Ammon's horn (tissue), 1 donor: ENCODE measurements around the gene ZNF417.
"Not testable (repeated sequence)": the region's sequence is repeated elsewhere in the genome, so short reads cannot be mapped to it uniquely, and the experiment has no call there.

ENCODE experiments used
- DNase-seq: peaks from one replicate; pipeline ENCODE4 v3.0.0-alpha.2; 2016; ENCODE audit warnings: low spot score

The ZNF417 gene

GRCh38 chr19:57916168-57916995, at the start of gene ZNF417:
ZNF417 (minus strand) TSS chr19:57916592; CDS start chr19:57916411, 181 bp downstream.
- peak; percentile 96 for DNase-seq

- DNase-seq = no peak
Measured at GRCh38 chr19:57964761-57965160, 48.4 kb upstream of the ZNF417 start.

- DNase-seq = no peak
Measured at GRCh38 chr19:57961785-57962184, 45.4 kb upstream of the ZNF417 start.

- no peak for DNase-seq
Measured at GRCh38 chr19:57954996-57955395, 38.6 kb upstream of the ZNF417 start.

- DNase-seq = no peak
Measured at GRCh38 chr19:57949702-57950101, 33.3 kb upstream of the ZNF417 start.

- no peak for DNase-seq
Measured at GRCh38 chr19:57949296-57949695, 32.9 kb upstream of the ZNF417 start.

GRCh38 chr19:57947419-57948134, 31.2 kb upstream of the ZNF417 start, which contains the start of gene ZNF256:
ZNF256 (minus strand) TSS chr19:57947706; CDS start chr19:57947474, 232 bp downstream.
- peak; percentile 96 for DNase-seq

GRCh38 chr19:57947088-57947418, 30.7 kb upstream of the ZNF417 start:
- DNase-seq = no peak

GRCh38 chr19:57946316-57946715, 29.9 kb upstream of the ZNF417 start:
- DNase-seq = no peak

- DNase-seq = no peak
Measured at GRCh38 chr19:57941593-57941992, 25.2 kb upstream of the ZNF417 start.

GRCh38 chr19:57935731-57936130, 19.3 kb upstream of the ZNF417 start:
- peak; percentile 44 for DNase-seq

- peak; percentile 93 for DNase-seq
Measured at GRCh38 chr19:57934820-57935665, 18.7 kb upstream of the ZNF417 start, which contains the start of gene ZNF418. ZNF418 (minus strand) TSS chr19:57935402; CDS start chr19:57933822, 1,580 bp downstream.

- DNase-seq = no peak
Measured at GRCh38 chr19:57927587-57927986, 11.2 kb upstream of the ZNF417 start.

- no peak for DNase-seq
Measured at GRCh38 chr19:57914531-57914930, 1.9 kb downstream of the ZNF417 start.

GRCh38 chr19:57907394-57907793, 9.0 kb downstream of the ZNF417 start:
- no peak for DNase-seq

- no peak for DNase-seq
Measured at GRCh38 chr19:57905258-57905657, 11.1 kb downstream of the ZNF417 start.

- DNase-seq = no peak
Measured at GRCh38 chr19:57903618-57904184, 12.7 kb downstream of the ZNF417 start.

GRCh38 chr19:57900311-57900710, 16.1 kb downstream of the ZNF417 start:
- DNase-seq = no peak

GRCh38 chr19:57890706-57891105, 25.7 kb downstream of the ZNF417 start:
- not testable (repeated sequence) for DNase-seq

GRCh38 chr19:57888560-57889231, 27.7 kb downstream of the ZNF417 start, which contains the start of gene ZNF814:
ZNF814 (minus strand) TSS chr19:57889037; CDS start chr19:57888802, 235 bp downstream.
- DNase-seq = peak; percentile 88

GRCh38 chr19:57888107-57888559, 28.3 kb downstream of the ZNF417 start:
- DNase-seq = no peak
